CD4-positive, alpha-beta T cell treated with Interleukin-2 at 100 ng/mL for 4 hours (primary cell): ENCODE data around the gene SSTR1.

ENCODE experiments used
- DNase-seq: peaks from one replicate; pipeline ENCODE4 v3.0.0-alpha.2; 2020; ENCODE audit warnings: low spot score

The SSTR1 gene

DNA sequence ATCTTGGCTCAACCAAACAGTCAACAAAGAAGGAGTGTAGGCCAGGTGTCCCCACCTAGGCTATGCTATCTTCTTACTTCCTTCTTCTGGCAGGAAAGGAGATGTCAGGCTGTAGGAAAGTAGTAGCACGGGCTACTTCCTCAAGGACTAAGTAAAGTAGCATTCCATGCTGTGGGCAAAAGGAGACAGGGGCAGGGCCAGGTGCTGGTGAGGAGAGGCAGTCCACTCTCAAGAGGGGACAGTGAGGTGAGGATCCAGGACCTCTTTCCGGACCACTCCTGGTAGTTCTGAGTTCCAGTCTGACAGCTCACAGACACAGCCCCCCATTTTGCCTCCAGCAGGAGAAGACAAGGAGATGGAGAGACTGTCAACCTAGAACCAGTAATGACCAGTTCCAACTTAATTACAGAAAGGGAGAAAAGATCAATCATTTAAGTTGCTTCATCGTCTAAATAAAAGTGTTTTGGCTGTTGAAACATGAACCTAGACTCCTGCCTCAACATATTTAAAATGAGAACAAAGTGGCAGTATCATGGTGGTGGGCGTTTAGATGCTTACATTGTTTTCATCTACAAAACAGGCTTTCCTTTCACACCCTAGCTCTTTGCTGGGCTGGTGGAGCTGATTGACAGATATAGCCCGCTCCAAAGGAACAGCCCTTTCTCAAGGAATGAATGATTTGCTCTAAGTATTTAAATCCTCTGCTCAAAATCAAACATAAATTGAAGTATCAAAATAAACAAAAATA is 5.1 kb upstream of the SSTR1 start:
- no peak for DNase-seq

DNA sequence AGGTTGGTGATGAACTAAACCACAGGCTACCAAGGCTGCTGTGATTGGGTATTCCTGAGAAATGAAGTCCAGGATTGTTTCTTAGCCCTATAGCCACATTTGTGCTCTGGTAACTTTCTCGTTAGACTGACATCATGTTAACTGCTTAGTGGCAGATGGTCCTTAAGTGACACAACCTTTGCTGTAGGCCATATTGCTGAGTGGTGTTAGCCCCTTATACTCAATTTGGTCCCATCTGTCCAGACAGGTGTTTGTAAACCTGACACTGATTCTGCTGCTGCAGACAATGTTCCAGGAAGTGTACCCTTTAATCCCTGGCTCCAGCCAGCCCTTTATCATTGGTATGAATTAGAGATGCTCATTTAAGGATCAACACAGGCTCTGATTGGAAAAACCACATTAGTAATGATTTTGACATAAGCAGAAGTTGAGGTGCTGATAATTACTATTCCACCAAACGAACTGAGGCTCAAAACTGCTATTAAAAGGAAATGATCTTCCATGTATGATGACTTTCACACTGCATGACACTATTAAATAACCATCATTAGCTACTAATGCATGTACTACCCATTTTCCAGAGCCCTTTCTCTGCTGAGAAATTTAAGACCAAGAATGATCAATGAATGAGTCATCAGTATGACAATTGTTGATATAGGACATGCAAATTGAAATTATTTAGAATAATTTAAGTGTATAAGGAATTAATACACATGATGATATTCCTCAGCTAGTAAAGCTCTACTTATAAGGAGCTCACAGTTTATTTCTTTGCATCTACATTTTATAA is 3.6 kb upstream of the SSTR1 start:
- no peak for DNase-seq

- DNase-seq = no peak
Observed at GRCh38 chr14:38204719-38205115, 3.0 kb upstream of the SSTR1 start.

- DNase-seq = no peak
Observed at GRCh38 chr14:38205119-38205813, 2.4 kb upstream of the SSTR1 start.

DNA sequence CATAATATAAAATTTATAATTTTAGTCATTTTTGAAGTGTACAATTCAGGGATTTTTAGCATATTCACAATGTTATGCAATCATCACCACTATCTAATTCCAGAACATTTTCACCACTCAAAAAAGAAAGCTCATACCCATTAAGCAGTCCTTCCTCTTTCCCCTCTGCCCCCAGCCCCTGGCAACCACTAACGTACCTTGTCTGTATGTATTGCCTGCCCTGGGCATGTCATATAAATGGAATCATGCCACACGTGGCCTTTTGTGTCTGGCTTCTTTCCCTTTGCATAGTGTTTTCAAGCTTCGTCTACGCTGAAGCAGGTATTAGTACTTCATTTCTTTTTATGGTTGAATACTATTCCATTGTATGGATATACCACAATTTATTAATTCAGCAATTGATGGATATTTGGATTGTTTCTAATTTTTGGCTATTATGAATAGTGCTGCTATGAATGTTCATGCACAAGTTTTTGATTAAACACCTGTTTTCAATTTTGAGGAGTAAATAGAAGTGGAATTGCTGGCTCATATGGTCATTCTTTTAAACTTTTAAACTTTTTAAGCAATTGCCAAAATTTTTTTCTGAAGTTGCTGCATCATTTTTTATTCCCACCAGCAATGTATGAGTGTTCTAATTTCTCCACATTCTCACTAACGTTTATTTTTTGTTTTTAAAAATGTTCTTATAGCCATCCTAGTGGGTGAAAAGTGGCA is 1.6 kb upstream of the SSTR1 start:
- no peak for DNase-seq

DNA sequence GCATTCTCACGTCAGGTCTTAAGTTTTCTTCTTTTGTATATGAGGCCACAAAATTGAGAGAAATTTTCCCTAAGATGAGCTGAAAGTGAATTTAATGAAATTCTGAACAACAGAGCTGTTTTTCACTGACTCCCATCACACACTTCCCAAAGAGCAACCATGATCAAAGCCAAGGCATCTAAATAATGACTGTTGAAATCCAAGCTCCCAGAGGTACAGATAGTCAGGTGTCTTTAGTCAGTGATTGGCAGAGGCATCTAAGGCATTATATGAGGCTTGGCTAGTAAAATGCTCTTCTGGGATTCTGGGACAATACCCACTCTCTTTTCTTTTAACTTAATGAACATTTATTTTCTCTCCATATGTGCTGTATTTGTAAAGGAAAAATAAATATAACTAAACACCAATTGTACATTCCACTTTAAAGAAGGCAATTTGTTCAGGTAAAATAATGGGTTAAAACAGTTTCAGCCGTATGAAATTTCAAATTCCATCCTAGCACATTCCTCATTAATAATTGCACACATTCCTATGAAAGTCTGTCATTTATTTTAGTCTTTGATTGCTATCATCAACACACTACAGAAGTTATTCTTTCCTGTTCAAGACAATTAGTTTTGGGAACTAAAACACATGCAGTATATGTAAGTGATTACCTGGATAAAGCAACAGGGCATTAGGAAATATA is 871 bp upstream of the SSTR1 start:
- no peak for DNase-seq

- no peak for DNase-seq
Observed at GRCh38 chr14:38207377-38207735, 348 bp upstream of the SSTR1 start.

DNA sequence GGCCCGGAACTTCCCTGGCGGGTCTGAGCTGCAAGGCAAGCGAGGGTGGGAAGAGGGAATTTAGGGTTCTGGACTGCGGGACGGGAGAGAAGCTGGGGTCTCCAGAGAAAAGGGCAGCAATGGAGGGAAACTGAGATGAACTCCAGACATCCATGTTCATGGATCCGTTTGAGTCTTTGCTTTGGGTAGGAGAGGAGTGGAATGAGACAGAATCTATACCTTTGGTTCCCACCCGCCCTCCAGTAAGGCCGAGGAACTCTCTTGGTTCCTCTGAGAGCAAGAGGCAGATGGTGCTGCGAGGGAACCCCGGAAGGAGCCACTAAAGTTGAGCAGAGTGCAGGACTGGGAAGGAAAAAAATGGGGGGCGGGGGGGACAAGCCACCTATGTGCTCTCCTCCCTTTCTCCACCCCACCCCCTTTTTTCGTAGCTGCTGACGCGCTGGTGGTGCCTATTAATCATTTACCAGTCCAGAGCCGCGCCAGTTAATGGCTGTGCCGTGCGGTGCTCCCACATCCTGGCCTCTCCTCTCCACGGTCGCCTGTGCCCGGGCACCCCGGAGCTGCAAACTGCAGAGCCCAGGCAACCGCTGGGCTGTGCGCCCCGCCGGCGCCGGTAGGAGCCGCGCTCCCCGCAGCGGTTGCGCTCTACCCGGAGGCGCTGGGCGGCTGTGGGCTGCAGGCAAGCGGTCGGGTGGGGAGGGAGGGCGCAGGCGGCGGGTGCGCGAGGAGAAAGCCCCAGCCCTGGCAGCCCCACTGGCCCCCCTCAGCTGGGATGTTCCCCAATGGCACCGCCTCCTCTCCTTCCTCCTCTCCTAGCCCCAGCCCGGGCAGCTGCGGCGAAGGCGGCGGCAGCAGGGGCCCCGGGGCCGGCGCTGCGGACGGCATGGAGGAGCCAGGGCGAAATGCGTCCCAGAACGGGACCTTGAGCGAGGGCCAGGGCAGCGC is 1.2 kb downstream of the SSTR1 start:
- DNase-seq = no peak

- no peak for DNase-seq
Observed at GRCh38 chr14:38209572-38210557, 2.2 kb downstream of the SSTR1 start.

- no peak for DNase-seq
Observed at GRCh38 chr14:38210587-38211216, 3.0 kb downstream of the SSTR1 start.

GRCh38 chr14:38211255-38211735 is 3.6 kb downstream of the SSTR1 start:
- DNase-seq = no peak

DNA sequence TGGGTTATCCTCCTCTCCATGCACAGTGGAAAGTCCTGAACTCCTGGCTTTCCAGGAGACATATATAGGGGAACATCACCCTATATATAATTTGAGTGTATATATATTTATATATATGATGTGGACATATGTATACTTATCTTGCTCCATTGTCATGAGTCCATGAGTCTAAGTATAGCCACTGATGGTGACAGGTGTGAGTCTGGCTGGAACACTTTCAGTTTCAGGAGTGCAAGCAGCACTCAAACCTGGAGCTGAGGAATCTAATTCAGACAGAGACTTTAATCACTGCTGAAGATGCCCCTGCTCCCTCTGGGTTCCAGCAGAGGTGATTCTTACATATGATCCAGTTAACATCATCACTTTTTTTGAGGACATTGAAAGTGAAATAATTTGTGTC is 4.4 kb downstream of the SSTR1 start:
- no peak for DNase-seq

- DNase-seq = no peak
Observed at GRCh38 chr14:38213001-38213400, 5.3 kb downstream of the SSTR1 start.

DNA sequence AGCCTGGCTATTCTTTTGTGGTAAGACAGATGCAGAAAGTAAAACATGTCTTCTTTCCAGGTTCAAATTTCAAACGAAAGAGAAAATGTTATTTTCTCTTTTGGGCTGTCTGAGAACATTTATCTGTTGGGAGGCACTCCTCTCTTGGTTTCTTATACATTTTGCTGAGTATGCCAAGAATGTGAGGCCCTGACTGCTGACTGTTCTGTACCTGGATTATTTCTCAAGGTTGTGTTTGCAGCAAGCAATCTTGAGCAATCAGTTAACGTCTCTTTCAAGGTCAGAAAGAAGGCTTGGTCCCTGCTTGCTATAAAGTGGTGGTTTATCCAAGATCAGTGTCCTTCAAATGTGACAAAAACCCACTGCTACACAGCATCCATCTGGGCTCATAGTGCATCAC is 9.8 kb downstream of the SSTR1 start:
- DNase-seq = no peak

- no peak for DNase-seq
Observed at GRCh38 chr14:38221077-38221476, 13.4 kb downstream of the SSTR1 start.

GRCh38 chr14:38224338-38224737 is 16.6 kb downstream of the SSTR1 start:
- no peak for DNase-seq

- no peak for DNase-seq
Observed at GRCh38 chr14:38225946-38226345, 18.2 kb downstream of the SSTR1 start.

DNA sequence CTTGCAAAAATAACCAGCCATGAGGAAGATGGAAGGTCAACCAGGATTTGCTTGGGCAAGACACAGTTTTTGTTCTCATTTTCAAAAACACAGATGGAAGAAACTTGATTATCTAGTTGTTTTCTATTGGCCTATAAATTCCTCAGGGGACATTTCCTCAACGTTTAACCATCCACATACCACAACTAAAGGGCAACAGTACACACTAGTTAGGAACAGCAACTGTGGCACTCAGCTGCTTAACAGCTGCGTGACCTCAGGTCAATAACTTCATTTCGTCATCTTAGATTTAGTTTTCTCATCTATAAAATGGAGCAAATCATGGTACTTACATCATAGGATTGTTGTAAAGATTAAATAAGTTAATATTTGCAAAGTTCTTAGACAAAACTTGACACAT is 18.7 kb downstream of the SSTR1 start:
- DNase-seq = no peak

DNA sequence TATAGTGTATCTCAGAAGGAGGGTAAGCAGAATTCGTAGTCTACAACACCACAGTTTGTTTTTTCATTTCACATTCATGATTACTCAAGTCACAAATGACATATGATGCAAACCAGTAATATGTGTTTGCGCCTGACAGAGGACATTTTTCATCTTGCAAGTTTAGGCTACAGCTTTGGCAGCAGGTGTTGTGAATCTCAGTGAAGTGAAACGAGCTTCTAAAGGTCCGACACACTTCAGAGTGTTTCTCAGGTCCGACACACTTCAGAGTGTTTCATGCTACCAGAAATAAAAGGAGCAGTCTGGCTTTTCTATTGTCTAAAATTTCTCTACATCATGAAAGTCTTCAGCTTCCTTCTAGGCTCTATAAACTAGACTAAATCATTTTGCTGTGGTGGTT is 25.5 kb downstream of the SSTR1 start:
- no peak for DNase-seq
